ENCODE results near the gene THSD7A. TPM values are rescaled to one million over a fixed set of nuclear protein-coding genes. Genes with fewer than 3 reads are reported as not detected.

Gene THSD7A
- total and polyA plus RNA-seq, 2 of the 4 experiments (the other 2 are of a cell fraction), result 0.02 to 0.18 TPM

GRCh38 chr7:11456574-11456973 is 375.4 kb downstream of the THSD7A start:
- Histone ChIP-seq H2BK120ac (ENCODE audit: low read depth, low read length) (no peak overlapping the region), H4K5ac (ENCODE audit: low read depth, low read length) (no peak overlapping the region), H2BK5ac (ENCODE audit: low read depth, low read length, poor library complexity, severe bottlenecking) (no peak overlapping the region), H3K4ac (ENCODE audit: low read depth, low read length) (no peak overlapping the region), H3K79me1 (ENCODE audit: low read depth in 1 of 2, low read length in 2 of 2) (no peaks in the 10 kb centered on the region), H2BK20ac (ENCODE audit: low read depth, low read length) (no peak overlapping the region), H2AK9ac (replicated peaks; ENCODE audit: low read depth, low read length, poor library complexity) (no peak overlapping the region), H3K14ac (replicated peaks; ENCODE audit: low read depth, low read length) (no peak overlapping the region), H3K9me3 (ENCODE audit: control insufficient read depth, insufficient read depth, low read length) (no peaks in the 10 kb centered on the region), H3K4me3 (ENCODE audit: insufficient read depth, low read depth, low read length) (no peak overlapping the region), H3K23ac (ENCODE audit: low read depth, low read length) (no peak overlapping the region), H3K9me1 (ENCODE audit: insufficient read depth, low read length) (no peaks in the 10 kb centered on the region), H4K8ac (ENCODE audit: low read depth in 2 of 2, low read length in 2 of 2) (no peak overlapping the region), H3K56ac (ENCODE audit: extremely low read depth, insufficient read depth, low read length) (no peak overlapping the region), H3K18ac (ENCODE audit: low read depth, low read length) (no peak overlapping the region), H3K27ac (ENCODE audit: insufficient read depth, low read length) (no peak overlapping the region), H3K9ac (ENCODE audit: low read depth, low read length) (no peak overlapping the region), H3K4me2 (ENCODE audit: low read depth, low read length) (no peak overlapping the region), H3K27me3 (ENCODE audit: control insufficient read depth, insufficient read depth, low read length) (no peaks in the 10 kb centered on the region), H4K20me1 (ENCODE audit: insufficient read depth, low read length) (no peaks in the 10 kb centered on the region), H2AFZ (replicated peaks; ENCODE audit: low read length, poor library complexity) (no peak overlapping the region), H2AK5ac (ENCODE audit: low read depth, low read length) (no peak overlapping the region), H4K91ac (ENCODE audit: insufficient read depth, low read depth, low read length) (no peak overlapping the region), H3K4me1 (ENCODE audit: control insufficient read depth, insufficient read depth, low read length) (no peaks in the 10 kb centered on the region), H3K36me3 (ENCODE audit: control insufficient read depth, insufficient read depth, low read length) (no peaks in the 10 kb centered on the region), H2BK15ac (ENCODE audit: low read depth, low read length) (no peak overlapping the region)
- dilution Hi-C loops (cut with HindIII; ENCODE audit: low sequenced_read_pairs, unreplicated experiment), result no loop called here
- TF ChIP-seq POLR2A (IDR thresholded peaks at IDR 0.05; ENCODE audit: low read depth, low read length) (no peak), MAZ (IDR thresholded peaks at IDR 0.05; ENCODE audit: borderline replicate concordance, low read depth, low read length) (no peak), NFE2L2 (IDR thresholded peaks at IDR 0.05; ENCODE audit: low read depth, low read length) (no peak), SMC3 (IDR thresholded peaks at IDR 0.05; ENCODE audit: low read depth, low read length) (no peak), RCOR1 (IDR thresholded peaks at IDR 0.05; ENCODE audit: insufficient replicate concordance, low read length) (no peak), RAD21 (IDR thresholded peaks at IDR 0.05; ENCODE audit: low read length) (no peak), MXI1 (IDR thresholded peaks at IDR 0.05; ENCODE audit: borderline replicate concordance, low read depth, low read length) (no peak)
- ChIA-PET CTCF (no interaction called here), POLR2A (ENCODE audit: unreplicated experiment) (no interaction called here)
- DNase-seq (no peak), ATAC-seq (ENCODE audit: low read depth) (no peak)
- intact Hi-C loops (cut with micrococcal nuclease), result loop anchor here (10.0 kb wide), 1 partner anchor 58 kb away; no protein-coding TSS in a partner anchor
- in situ Hi-C loops (cut with MboI; ENCODE audit: low sequenced_read_pairs), result no loop called here
- no CpG with 5 or more reads among the region's 1 CpG for WGBS, 2 experiments (ENCODE audit: extremely low coverage in 2 of 2, insufficient read length in 1 of 2)
- no TSS peak for BruUV-seq (replicated peaks)

Measured in IMR-90 (cell line).